ENCODE measurements around the gene TEX261. TPM values are rescaled to one million over a fixed set of nuclear protein-coding genes. Genes with fewer than 3 reads are reported as not detected.

The TEX261 gene
- total RNA-seq, 1 donor from 2014 or later = 44.7 TPM

DNA sequence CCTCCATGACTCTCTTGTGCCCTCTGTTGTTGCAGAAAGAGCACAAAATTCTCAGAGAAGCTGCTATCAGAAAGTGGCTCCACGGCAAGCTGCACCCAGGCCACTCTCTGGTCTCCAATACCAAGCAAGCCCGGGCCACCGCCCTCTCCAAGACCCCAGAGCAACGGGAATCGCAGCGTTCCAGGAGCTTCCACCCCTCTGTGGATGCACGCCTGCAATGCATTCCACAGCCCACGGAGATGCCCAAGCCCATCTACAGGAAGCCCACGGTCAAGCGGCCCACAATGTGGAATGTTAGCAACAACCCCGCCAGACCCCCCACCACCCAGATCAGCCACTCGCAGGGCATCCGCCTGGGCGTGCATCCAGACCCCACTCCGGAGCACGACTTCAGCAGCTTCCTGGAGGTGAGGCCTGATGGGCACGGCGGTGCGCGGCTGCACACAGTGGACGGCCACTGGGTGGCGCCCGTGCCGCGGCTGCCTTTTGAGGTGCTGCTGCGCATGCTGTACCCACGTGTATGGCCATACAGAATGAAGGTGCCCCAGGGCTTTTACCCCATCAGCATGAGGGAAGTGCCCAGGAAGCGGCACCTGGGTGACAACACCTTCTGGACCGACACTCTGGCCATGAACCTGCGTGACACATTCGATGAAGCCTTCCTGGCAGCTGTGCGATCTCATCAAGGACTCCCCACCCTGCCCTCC lies 9.9 kb downstream of the TEX261 start:
- H3K79me2 ChIP-seq (ENCODE audit: insufficient read depth, low read length) = no peaks in the 10 kb centered on the region
- H3K4me1 Mint-ChIP-seq (ENCODE audit: low read depth, unreplicated experiment) = no peaks in the 10 kb centered on the region
- H3K4me1 ChIP-seq (ENCODE audit: insufficient read depth, low read length) = no peaks in the 10 kb centered on the region
- H3K9ac ChIP-seq (ENCODE audit: low read length) = no peak overlapping the region
- no peak for DNase-seq (ENCODE audit: low read depth)
- H3K9me3 ChIP-seq (ENCODE audit: insufficient read depth, low read depth, low read length) = no peaks in the 10 kb centered on the region
- no peak overlapping the region for H3K27ac ChIP-seq (ENCODE audit: low read depth, low read length)
- H3K4me3 Mint-ChIP-seq (ENCODE audit: unreplicated experiment) = no peak overlapping the region
- H3K27ac Mint-ChIP-seq (ENCODE audit: unreplicated experiment) = peak overlapping the region; percentile 29
- peaks cover 33% of the 10 kb centered on the region for H4K20me1 ChIP-seq (ENCODE audit: insufficient read depth, low read length)
- no peaks in the 10 kb centered on the region for H3K27me3 ChIP-seq (ENCODE audit: insufficient read depth, low read length)
- H2AFZ ChIP-seq (ENCODE audit: low read depth, low read length) = no peak overlapping the region
- no peak overlapping the region for H3K4me2 ChIP-seq (ENCODE audit: low read length)
- H3K36me3 Mint-ChIP-seq (ENCODE audit: low read depth, unreplicated experiment) = peaks cover 24% of the 10 kb centered on the region
- H3K27me3 Mint-ChIP-seq (ENCODE audit: low read depth, unreplicated experiment) = peaks cover 5% of the 10 kb centered on the region
- no peak for TF ChIP-seq EZH2 (IDR thresholded peaks at IDR 0.05; ENCODE audit: insufficient read depth, low read length)
- TF ChIP-seq, protein P1, sequence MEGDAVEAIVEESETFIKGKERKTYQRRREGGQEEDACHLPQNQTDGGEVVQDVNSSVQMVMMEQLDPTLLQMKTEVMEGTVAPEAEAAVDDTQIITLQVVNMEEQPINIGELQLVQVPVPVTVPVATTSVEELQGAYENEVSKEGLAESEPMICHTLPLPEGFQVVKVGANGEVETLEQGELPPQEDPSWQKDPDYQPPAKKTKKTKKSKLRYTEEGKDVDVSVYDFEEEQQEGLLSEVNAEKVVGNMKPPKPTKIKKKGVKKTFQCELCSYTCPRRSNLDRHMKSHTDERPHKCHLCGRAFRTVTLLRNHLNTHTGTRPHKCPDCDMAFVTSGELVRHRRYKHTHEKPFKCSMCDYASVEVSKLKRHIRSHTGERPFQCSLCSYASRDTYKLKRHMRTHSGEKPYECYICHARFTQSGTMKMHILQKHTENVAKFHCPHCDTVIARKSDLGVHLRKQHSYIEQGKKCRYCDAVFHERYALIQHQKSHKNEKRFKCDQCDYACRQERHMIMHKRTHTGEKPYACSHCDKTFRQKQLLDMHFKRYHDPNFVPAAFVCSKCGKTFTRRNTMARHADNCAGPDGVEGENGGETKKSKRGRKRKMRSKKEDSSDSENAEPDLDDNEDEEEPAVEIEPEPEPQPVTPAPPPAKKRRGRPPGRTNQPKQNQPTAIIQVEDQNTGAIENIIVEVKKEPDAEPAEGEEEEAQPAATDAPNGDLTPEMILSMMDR (IDR thresholded peaks at IDR 0.05; ENCODE audit: insufficient read depth, low read depth, low read length) = peak; percentile 53
- no peak for FAIRE-seq
- H3K36me3 ChIP-seq (ENCODE audit: insufficient read depth, low read length) = peaks cover 7% of the 10 kb centered on the region
- no peak overlapping the region for H3K4me3 ChIP-seq (ENCODE audit: insufficient read depth, low read depth, low read length)
- H3K9me3 Mint-ChIP-seq (ENCODE audit: unreplicated experiment) = no peaks in the 10 kb centered on the region

DNA sequence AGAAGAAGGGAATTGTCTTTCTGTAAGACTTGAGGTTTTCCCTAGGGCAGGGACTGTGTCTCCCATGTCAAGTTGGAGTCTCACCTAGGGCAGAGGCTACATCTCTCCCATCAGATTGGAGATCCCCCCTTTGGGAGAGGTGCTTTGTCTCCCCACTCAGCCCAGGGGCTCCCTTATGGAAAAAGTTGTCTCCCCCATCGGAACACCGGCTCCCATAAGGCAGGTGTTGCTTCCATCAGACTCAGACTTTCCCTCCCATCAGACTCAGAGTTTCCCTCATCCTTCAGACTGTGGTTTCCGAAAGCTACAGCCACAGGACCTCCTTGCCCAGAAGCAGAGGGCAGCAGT lies 10.5 kb downstream of the TEX261 start:
- DNase-seq (ENCODE audit: low read depth) (no peak), FAIRE-seq (no peak)
- H3K9me3 Mint-ChIP-seq (ENCODE audit: unreplicated experiment) = no peaks in the 10 kb centered on the region
- H3K4me3 ChIP-seq (ENCODE audit: insufficient read depth, low read depth, low read length) = no peak overlapping the region
- no peaks in the 10 kb centered on the region for H3K4me1 Mint-ChIP-seq (ENCODE audit: low read depth, unreplicated experiment)
- no peak overlapping the region for H2AFZ ChIP-seq (ENCODE audit: low read depth, low read length)
- TF ChIP-seq EZH2 (IDR thresholded peaks at IDR 0.05; ENCODE audit: insufficient read depth, low read length) = no peak
- TF ChIP-seq, protein P1 (IDR thresholded peaks at IDR 0.05; ENCODE audit: insufficient read depth, low read depth, low read length) = no peak
- no peak overlapping the region for H3K4me2 ChIP-seq (ENCODE audit: low read length)
- H3K36me3 Mint-ChIP-seq (ENCODE audit: low read depth, unreplicated experiment) = peaks cover 24% of the 10 kb centered on the region
- no peak overlapping the region for H3K9ac ChIP-seq (ENCODE audit: low read length)
- H3K36me3 ChIP-seq (ENCODE audit: insufficient read depth, low read length) = peaks cover 7% of the 10 kb centered on the region
- H3K9me3 ChIP-seq (ENCODE audit: insufficient read depth, low read depth, low read length) = no peaks in the 10 kb centered on the region
- no peaks in the 10 kb centered on the region for H3K4me1 ChIP-seq (ENCODE audit: insufficient read depth, low read length)
- H3K27ac Mint-ChIP-seq (ENCODE audit: unreplicated experiment) = no peak overlapping the region
- peaks cover 7% of the 10 kb centered on the region for H3K27me3 Mint-ChIP-seq (ENCODE audit: low read depth, unreplicated experiment)
- H3K27ac ChIP-seq (ENCODE audit: low read depth, low read length) = no peak overlapping the region
- H4K20me1 ChIP-seq (ENCODE audit: insufficient read depth, low read length) = peaks cover 28% of the 10 kb centered on the region
- H3K79me2 ChIP-seq (ENCODE audit: insufficient read depth, low read length) = no peaks in the 10 kb centered on the region
- no peaks in the 10 kb centered on the region for H3K27me3 ChIP-seq (ENCODE audit: insufficient read depth, low read length)
- no peak overlapping the region for H3K4me3 Mint-ChIP-seq (ENCODE audit: unreplicated experiment)

DNA sequence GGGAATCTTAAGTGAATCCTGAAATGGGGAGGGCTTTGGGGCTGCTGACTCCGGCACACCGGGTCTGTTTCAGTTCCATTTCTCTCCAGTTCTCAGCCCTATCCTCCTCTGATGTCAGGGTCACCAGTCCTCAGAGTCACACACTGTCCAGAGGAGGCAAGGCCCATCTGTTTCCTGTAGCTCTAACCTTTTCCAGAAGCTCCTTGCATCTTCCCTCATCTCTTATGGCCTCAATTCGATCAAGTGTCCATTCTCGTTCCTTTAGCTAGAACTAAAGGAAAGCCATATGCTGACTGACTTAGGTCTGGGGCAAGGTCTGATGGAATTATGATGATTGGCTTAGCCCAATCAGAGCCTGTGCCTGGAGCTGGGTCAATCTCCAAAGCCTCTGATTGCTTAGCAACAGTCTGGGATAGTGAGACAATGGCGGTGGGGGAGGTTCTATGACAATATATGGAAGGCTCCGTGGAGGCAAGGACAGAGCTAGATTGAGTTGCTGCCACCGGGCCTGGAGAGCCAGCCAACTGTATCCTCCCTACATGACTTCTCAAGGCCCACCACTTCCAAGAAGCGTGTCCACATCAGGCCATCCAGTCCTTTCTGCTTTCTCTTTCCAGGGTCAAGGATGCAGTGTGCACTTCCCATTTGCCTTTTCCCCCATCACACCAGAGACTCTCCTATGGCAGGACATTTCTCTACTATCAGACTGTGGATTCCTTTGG lies 11.0 kb downstream of the TEX261 start:
- H3K9me3 Mint-ChIP-seq (ENCODE audit: unreplicated experiment) = no peaks in the 10 kb centered on the region
- no peak overlapping the region for H2AFZ ChIP-seq (ENCODE audit: low read depth, low read length)
- no peak overlapping the region for H3K27ac ChIP-seq (ENCODE audit: low read depth, low read length)
- peaks cover 23% of the 10 kb centered on the region for H4K20me1 ChIP-seq (ENCODE audit: insufficient read depth, low read length)
- H3K4me3 Mint-ChIP-seq (ENCODE audit: unreplicated experiment) = no peak overlapping the region
- TF ChIP-seq EZH2 (IDR thresholded peaks at IDR 0.05; ENCODE audit: insufficient read depth, low read length) = no peak
- TF ChIP-seq, protein P1 (IDR thresholded peaks at IDR 0.05; ENCODE audit: insufficient read depth, low read depth, low read length) = no peak
- no peaks in the 10 kb centered on the region for H3K79me2 ChIP-seq (ENCODE audit: insufficient read depth, low read length)
- H3K4me1 ChIP-seq (ENCODE audit: insufficient read depth, low read length) = peaks cover 5% of the 10 kb centered on the region
- peaks cover 4% of the 10 kb centered on the region for H3K36me3 ChIP-seq (ENCODE audit: insufficient read depth, low read length)
- H3K27ac Mint-ChIP-seq (ENCODE audit: unreplicated experiment) = no peak overlapping the region
- H3K36me3 Mint-ChIP-seq (ENCODE audit: low read depth, unreplicated experiment) = peaks cover 22% of the 10 kb centered on the region
- no peaks in the 10 kb centered on the region for H3K9me3 ChIP-seq (ENCODE audit: insufficient read depth, low read depth, low read length)
- no peak overlapping the region for H3K9ac ChIP-seq (ENCODE audit: low read length)
- FAIRE-seq (no peak), DNase-seq (ENCODE audit: low read depth) (no peak)
- no peak overlapping the region for H3K4me3 ChIP-seq (ENCODE audit: insufficient read depth, low read depth, low read length)
- no peaks in the 10 kb centered on the region for H3K27me3 ChIP-seq (ENCODE audit: insufficient read depth, low read length)
- no peak overlapping the region for H3K4me2 ChIP-seq (ENCODE audit: low read length)
- no peaks in the 10 kb centered on the region for H3K4me1 Mint-ChIP-seq (ENCODE audit: low read depth, unreplicated experiment)
- peaks cover 8% of the 10 kb centered on the region for H3K27me3 Mint-ChIP-seq (ENCODE audit: low read depth, unreplicated experiment)
